GM19035 (cell line): ENCODE measurements around the gene DLGAP4.
"Not testable (repeated sequence)": the region's sequence is repeated elsewhere in the genome, so short reads cannot be mapped to it uniquely, and the experiment has no call there.

Experiments
- ATAC-seq: cut with Tn5 transposase; IDR thresholded peaks from one replicate; pipeline ENCODE4 v1.9.1; 2021; ENCODE audit not compliant: unreplicated experiment

DLGAP4 gene

DNA sequence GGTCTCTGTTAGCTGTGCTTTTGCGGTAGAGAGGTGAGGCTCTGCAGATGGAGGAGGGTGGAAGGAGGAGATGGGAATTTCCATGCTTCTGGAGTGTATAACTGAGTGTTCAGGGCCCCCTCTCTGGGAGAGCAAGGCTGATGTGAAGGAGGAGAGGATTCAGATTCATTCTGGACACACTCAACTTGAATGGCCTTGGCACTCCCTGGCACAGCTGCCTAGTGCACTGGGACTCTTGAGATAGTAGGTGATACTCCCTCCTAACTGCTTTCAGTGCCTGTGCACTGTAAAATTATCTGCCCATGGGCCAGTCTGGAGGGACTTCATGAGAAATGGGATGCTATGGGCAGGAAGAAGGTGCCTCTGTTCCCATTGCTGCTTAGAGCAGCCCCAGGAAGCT, 180.9 kb downstream of the DLGAP4 start:
- ATAC-seq, result no peak

- no peak for ATAC-seq
Measured at GRCh38 chr20:36490191-36490590, 184.1 kb downstream of the DLGAP4 start.

- ATAC-seq, result no peak
Measured at GRCh38 chr20:36491901-36492617, 185.9 kb downstream of the DLGAP4 start.

- ATAC-seq, result no peak
Measured at GRCh38 chr20:36493051-36493800, 187.1 kb downstream of the DLGAP4 start.

DNA sequence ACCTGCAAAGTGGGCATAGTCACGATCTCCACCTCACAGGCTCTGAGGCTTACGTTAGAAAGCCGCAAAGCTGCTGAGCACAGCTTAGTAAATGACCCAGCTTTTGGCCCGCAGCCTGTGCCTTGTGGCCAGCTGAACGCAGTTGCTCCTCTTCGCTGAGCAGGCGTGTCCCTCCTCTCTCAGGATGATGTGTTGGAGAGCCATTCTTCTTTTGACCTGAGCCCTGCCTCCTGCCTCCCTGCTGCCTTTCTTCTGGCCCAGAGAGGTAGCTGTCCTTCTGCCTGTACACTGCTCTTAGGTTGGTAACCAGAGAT, 187.6 kb downstream of the DLGAP4 start:
- ATAC-seq, result no peak

GRCh38 chr20:36496707-36497669, 190.8 kb downstream of the DLGAP4 start:
- ATAC-seq, result no peak

DNA sequence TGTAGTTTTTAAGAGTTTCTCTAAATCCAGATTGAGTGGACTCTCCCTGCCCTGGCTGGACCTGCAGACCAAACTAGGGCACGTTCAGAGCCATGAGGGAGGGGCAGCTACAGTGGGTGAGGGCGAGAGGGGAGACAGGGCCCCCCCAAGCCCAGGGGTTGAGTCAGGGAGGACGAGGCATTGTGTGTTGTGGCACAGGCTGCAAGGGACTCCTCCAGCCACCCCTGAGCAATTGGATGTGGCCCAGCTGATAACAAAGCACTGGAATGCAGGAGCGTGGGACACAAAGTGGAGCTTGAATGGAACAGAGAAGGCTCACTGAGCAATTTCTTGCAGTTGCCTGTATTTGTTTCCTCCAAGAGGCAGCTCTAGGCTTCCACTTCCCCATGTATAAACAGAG, 191.7 kb downstream of the DLGAP4 start:
- no peak for ATAC-seq

DNA sequence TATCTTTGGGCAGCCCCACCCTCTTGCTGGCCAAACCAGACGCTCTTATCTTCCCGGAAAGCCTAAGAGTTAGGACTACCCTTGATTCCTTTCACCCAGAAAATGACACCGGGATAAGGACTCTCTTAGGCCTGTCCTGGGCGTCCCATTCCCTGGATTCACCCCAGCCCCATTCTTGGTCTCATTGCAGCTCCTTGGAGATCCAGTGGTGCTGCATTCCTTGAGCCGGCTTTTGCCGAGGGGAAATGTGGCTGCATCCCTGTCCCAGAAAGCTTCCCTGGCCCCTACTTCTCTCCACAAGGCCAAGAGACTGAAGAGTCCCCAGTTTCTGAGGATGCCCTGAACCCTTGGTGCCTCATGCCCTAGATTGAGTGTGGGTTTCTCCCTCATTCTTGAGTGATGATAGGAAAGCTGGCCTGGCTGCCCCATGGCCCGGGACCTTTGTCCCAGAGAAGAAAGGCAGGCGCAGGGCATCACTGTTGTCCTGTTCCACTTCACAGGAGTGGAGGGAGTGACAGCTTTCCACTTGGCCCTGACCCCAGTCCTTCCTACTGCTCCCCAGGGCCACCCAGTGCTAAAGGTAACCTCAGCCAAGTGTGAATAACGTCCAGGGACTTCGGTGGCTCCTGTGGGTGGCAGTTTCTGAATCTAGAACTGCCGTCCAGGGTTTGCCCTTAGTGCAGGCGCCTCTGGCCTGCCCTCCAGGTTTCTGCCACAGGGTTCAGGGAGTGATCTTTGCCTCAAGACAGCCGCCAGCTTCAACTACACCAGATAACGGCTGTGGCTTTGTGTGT, 192.4 kb downstream of the DLGAP4 start:
- ATAC-seq, result no peak

- ATAC-seq, result no peak
Measured at GRCh38 chr20:36499211-36499610, 193.1 kb downstream of the DLGAP4 start.

DNA sequence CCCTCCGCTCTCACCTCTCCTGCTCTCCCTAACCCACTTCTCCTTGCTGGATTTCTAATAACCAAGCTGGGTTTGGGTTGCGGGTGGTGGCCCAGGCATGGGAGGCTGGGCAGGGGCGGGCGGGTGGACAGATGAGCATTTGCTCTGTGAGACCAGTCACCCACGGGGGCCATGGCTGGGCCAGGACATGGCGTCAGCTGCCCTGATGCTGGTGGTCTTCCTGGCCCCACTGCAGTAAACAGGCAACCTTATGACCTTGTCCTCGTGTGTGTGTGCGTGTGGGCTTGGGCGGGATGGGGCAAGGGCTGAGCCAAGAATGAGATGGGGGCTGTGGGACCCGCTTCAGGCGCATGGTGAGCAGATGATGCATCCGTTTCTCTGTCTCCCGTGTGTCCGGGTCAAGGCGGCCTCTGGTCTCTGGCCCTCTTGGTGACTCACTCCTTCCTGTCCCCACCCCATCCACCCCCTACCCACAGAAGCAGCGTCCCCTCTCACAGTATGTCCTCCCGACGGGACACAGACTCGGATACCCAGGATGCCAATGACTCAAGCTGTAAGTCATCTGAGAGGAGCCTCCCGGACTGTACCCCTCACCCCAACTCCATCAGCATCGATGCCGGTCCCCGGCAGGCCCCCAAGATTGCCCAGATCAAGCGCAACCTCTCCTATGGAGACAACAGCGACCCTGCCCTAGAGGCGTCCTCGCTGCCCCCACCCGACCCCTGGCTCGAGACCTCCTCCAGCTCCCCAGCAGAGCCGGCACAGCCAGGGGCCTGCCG, 193.8 kb downstream of the DLGAP4 start:
- no peak for ATAC-seq

DNA sequence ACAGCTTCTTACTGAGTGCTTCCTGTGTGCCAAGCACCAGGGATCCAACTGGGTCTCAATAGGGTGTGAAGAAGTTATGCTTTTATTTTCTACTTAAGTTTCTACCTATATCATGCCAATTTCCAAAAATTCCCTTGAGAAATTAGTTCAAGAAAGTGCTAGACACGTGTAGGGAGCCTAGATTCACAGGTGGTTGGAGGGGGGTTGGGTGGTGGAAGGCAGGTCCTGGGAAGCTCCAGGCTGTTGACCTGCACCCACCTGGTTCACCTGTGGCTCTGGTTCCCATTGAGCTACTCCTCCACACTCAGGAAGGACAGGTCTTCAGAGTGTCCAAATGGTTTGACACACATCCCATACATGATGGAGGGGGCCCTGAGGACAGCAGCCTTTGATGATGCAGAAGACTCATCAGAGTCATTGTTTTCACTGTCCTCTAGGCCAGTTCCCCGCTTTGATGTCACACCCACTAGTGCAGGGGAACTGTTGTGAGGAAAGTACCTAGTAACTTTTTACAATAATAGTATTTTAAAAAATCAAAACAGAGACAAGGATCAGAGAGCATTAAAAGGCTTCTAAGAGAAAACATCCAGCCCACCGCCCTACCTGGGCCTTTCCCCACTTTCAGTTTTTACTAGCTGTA, 195.3 kb downstream of the DLGAP4 start:
- no peak for ATAC-seq

DNA sequence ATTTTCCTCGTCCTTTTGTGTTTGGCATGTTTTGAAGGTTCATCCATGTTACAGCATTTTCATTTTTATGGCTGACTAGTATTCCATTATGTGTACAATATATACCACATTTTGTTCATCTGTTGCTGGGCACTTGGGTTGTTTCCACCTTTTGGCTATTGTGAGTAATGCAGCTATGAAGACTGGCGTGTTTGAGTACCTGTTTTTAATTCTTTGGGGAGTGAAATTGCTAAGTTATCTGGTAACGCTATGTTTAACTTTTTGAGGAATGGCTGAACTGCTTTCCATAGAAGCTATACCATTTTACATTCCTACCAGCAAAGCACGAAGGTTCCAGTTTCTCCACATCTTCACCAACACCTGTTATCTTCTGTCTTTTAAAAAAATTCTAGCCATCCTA, 198.2 kb downstream of the DLGAP4 start:
- ATAC-seq, result no peak

DNA sequence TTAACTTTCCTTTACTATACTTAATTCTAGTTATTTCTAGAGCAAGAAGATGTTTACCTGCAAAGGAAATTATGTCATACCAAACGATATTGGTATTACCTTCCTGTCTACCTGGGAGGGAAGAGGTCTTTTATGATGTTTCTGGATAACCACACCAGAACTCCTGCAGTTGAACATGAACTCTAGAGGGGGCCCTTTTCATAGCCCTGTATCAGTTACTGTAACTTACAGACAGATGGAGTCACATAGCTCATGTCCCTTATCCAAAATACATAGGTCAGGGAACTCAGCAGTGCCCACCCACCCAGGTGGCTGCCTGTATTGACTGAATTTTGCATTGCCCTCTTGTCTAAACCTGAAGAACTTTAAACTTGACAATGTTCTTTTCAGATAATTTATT, 200.1 kb downstream of the DLGAP4 start:
- ATAC-seq, result no peak

GRCh38 chr20:36507746-36508145, 201.6 kb downstream of the DLGAP4 start:
- no peak for ATAC-seq

DNA sequence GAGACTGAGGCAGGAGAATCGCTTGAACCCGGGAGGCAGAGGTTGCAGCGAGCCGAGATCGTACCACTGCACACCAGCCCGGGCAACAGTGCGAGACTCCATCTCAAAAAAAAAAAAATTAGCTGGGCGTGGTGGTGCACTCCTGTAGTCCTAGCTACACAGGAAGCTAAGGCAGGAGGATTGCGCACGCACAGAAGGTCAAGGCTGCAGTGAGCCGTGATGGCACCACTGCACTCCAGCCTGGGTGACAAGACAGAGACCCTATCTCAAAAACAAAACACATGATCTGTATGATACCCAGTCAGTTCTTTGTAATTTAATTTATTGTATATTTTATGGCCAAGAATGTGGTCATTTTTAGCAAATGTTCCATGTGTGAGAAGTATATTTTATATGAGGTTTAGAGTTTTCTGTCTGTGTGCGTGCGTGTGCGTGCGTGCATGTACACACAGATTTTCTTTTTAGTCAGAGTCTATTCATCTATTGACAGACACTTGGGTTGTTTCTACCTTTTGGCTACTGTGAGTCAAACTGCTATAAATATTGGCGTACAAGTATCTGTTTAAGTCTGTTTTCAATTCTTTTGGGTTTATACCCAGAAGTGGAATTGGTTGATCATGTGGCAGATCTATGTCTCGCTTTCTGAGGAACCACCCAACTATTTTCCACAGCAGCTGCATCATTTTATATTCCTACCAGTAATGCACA, 213.0 kb downstream of the DLGAP4 start:
- no peak for ATAC-seq

DNA sequence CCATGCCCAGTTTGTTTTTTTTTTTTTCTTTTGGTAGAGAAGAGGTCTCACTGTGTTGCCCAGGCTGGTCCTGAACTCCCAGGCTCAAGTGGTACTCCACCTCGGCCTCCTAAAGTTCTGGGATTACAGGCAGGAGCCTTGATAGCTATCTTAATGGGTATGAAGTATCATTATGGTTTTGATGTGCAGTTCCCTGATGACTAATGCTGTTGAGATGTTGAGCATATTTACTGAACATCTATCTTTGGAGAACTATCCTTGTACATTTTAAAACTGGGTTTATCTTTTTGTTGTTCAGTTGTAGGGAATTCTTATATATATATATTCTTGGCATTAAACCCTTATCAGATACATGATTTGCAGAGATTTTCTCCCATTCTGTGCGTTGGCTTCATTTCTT, 213.8 kb downstream of the DLGAP4 start:
- no peak for ATAC-seq

- ATAC-seq, result no peak
Measured at GRCh38 chr20:36521526-36521925, 215.4 kb downstream of the DLGAP4 start.

DNA sequence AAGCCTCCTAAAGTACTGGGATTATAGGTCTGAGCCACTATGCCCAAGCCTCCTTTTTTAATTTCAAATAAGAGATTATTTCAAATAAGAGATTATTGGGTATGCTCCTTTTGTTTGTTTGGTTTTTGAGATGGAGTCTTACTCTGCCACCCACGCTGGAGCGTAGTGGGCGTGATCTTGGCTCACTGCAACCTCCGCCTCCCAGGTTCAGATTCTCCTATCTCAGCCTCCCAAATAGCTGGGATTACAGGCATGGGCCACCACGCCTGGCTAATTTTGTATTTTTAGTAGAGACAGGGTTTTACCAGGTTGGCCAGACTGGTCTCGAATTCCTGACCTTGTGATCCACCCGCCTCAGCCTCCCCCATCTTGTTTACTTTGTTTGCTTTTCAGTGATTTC, 216.3 kb downstream of the DLGAP4 start:
- ATAC-seq, result not testable (repeated sequence)

- ATAC-seq, result no peak
Measured at GRCh38 chr20:36523341-36523740, 217.2 kb downstream of the DLGAP4 start.
